ENCODE measurements around the gene ZNF207. TPM values are rescaled to one million over a fixed set of nuclear protein-coding genes. Genes with fewer than 3 reads are reported as not detected.
A peak's percentile ranks its signal among the peaks of the same experiment; 100 is the strongest.

The ZNF207 gene
- total and polyA plus RNA-seq, 4 donors = 38.3 to 142 (median 56.8) TPM

DNA sequence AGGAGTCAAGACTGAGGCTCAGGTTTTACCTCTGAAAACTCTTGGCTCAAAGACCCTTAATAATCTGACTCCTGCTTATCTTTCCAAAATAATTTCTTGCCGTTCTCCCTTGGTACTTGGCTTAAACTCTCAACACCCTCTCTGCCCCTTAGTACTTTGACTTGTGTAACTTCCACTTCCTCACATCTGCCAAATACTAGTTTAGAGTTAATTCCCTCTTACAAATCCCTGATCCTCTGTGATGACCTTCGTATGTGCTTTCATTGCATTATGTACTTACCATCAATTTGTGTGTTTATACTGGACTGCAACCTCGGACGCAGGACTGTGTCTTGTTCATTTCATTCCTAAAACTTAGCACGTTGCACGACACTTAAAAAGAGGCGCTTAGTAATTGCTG, 35.2 kb downstream of the ZNF207 start:
- H3K27me3 ChIP-seq (ENCODE audit: control insufficient read depth in 4 of 4, insufficient read depth in 4 of 4, low read length in 3 of 4) = no peaks in the 10 kb centered on the region
- no peak for DNase-seq (ENCODE audit: low spot score)
- TF ChIP-seq HNF4A (conservative IDR thresholded peaks at IDR 0.05) (peak; percentile 7 to 15), TAF1 (conservative IDR thresholded peaks at IDR 0.05) (no peak), RXRA (IDR thresholded peaks at IDR 0.05) (peak in 1 of 2 donors; percentile 28)
- H3K4me1 ChIP-seq (ENCODE audit: control insufficient read depth in 4 of 4, insufficient read depth in 4 of 4, low read length in 3 of 4) = peaks cover 3 to 10% (median 6%) of the 10 kb centered on the region in 4 donors
- no peak overlapping the region for H3K4me3 ChIP-seq (ENCODE audit: low read depth in 1 of 3, low read length in 3 of 3)
- 52% methylated on average over 7 of the region's 7 CpGs for WGBS
- no peak overlapping the region for H3K9ac ChIP-seq (ENCODE audit: low read depth in 1 of 2, low read length in 2 of 2)
- H3K27ac ChIP-seq (ENCODE audit: low read depth in 1 of 2, low read length in 2 of 2) = no peak overlapping the region
- peaks cover 3 to 13% (median 12%) of the 10 kb centered on the region in 4 donors for H3K36me3 ChIP-seq (ENCODE audit: control insufficient read depth in 4 of 4, insufficient read depth in 3 of 4, low read depth in 1 of 4, low read length in 3 of 4)
- no peaks in the 10 kb centered on the region for H3K9me3 ChIP-seq (ENCODE audit: control insufficient read depth in 4 of 4, low read length in 3 of 4)

DNA sequence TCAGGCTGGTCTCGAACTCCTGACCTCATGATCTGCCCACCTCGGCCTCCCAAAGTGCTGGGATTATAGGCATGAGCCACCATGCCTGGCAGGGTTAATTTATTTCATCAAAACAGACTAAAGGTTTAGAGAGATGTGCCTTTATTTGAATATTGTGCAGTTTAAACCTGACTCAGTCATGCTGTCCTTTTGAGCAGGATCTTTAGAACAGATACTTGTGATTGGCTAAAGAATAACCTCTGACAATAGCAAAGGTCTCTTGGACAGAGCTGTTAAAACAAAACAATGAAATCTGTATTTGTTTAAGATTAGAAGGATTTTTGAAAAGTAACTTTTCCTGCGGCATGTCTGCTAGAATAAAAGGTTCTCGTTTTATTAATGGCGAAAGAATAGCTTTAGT, 36.0 kb downstream of the ZNF207 start:
- Histone ChIP-seq H3K27me3 (ENCODE audit: control insufficient read depth in 4 of 4, insufficient read depth in 4 of 4, low read length in 3 of 4) (no peaks in the 10 kb centered on the region), H3K9ac (ENCODE audit: low read depth in 1 of 2, low read length in 2 of 2) (no peak overlapping the region), H3K9me3 (ENCODE audit: control insufficient read depth in 4 of 4, low read length in 3 of 4) (no peaks in the 10 kb centered on the region), H3K4me1 (ENCODE audit: control insufficient read depth in 4 of 4, insufficient read depth in 4 of 4, low read length in 3 of 4) (peaks cover 3 to 10% (median 6%) of the 10 kb centered on the region in 4 donors), H3K36me3 (ENCODE audit: control insufficient read depth in 4 of 4, insufficient read depth in 3 of 4, low read depth in 1 of 4, low read length in 3 of 4) (peaks cover 3 to 11% (median 10%) of the 10 kb centered on the region in 4 donors), H3K4me3 (ENCODE audit: low read depth in 1 of 3, low read length in 3 of 3) (no peak overlapping the region), H3K27ac (ENCODE audit: low read depth in 1 of 2, low read length in 2 of 2) (no peak overlapping the region)
- WGBS = 62% methylated on average over 5 of the region's 5 CpGs
- TF ChIP-seq GABPA (IDR thresholded peaks at IDR 0.05 in 1 of 2, conservative IDR thresholded peaks at IDR 0.05 in 1 of 2) (no peak), HNF4A (conservative IDR thresholded peaks at IDR 0.05) (peak in 1 of 2 donors; percentile 44), RAD21 (IDR thresholded peaks at IDR 0.05) (no peak), YY1 (IDR thresholded peaks at IDR 0.05) (no peak)
- TF ChIP-seq, protein P1, sequence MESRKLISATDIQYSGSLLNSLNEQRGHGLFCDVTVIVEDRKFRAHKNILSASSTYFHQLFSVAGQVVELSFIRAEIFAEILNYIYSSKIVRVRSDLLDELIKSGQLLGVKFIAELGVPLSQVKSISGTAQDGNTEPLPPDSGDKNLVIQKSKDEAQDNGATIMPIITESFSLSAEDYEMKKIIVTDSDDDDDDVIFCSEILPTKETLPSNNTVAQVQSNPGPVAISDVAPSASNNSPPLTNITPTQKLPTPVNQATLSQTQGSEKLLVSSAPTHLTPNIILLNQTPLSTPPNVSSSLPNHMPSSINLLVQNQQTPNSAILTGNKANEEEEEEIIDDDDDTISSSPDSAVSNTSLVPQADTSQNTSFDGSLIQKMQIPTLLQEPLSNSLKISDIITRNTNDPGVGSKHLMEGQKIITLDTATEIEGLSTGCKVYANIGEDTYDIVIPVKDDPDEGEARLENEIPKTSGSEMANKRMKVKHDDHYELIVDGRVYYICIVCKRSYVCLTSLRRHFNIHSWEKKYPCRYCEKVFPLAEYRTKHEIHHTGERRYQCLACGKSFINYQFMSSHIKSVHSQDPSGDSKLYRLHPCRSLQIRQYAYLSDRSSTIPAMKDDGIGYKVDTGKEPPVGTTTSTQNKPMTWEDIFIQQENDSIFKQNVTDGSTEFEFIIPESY (IDR thresholded peaks at IDR 0.05) = no peak
- DNase-seq (ENCODE audit: low spot score) = no peak

DNA sequence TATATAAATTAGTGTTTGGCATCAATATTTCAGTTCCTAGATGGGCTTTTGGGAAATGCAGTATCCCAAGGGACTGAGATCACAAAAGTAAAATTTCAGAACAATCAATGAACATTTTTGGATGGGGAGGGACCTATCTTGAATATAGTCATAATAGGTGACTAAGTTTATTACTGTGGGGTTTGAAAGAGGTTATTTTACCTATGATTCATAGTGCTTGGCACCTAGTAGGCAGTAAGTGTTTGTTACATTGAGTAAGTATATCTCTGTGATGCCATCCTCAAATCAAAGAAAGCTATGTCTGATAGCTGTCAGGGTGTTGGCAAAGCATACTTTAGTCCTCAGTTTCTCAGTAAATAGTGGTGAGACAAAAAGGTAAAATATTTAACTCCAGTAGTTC, 36.9 kb downstream of the ZNF207 start:
- no peak for DNase-seq (ENCODE audit: low spot score)
- H3K27ac ChIP-seq (ENCODE audit: low read depth in 1 of 2, low read length in 2 of 2) = no peak overlapping the region
- no peak overlapping the region for H3K9ac ChIP-seq (ENCODE audit: low read depth in 1 of 2, low read length in 2 of 2)
- H3K9me3 ChIP-seq (ENCODE audit: control insufficient read depth in 4 of 4, low read length in 3 of 4) = no peaks in the 10 kb centered on the region
- H3K36me3 ChIP-seq (ENCODE audit: control insufficient read depth in 4 of 4, insufficient read depth in 3 of 4, low read depth in 1 of 4, low read length in 3 of 4) = peaks cover 3 to 10% (median 6%) of the 10 kb centered on the region in 4 donors
- no peak overlapping the region for H3K4me3 ChIP-seq (ENCODE audit: low read depth in 1 of 3, low read length in 3 of 3)
- peaks cover 3 to 10% (median 6%) of the 10 kb centered on the region in 4 donors for H3K4me1 ChIP-seq (ENCODE audit: control insufficient read depth in 4 of 4, insufficient read depth in 4 of 4, low read length in 3 of 4)
- no peaks in the 10 kb centered on the region for H3K27me3 ChIP-seq (ENCODE audit: control insufficient read depth in 4 of 4, insufficient read depth in 4 of 4, low read length in 3 of 4)
- TF ChIP-seq JUND (IDR thresholded peaks at IDR 0.05) (no peak), TAF1 (conservative IDR thresholded peaks at IDR 0.05) (no peak), SP1 (IDR thresholded peaks at IDR 0.05) (no peak), EGR1 (IDR thresholded peaks at IDR 0.05; ENCODE audit: low read depth in 2 of 2) (no peak), RXRA (IDR thresholded peaks at IDR 0.05) (no peak), NR2F2 (IDR thresholded peaks at IDR 0.05) (no peak), GABPA (IDR thresholded peaks at IDR 0.05 in 1 of 2, conservative IDR thresholded peaks at IDR 0.05 in 1 of 2) (no peak), HNF4A (conservative IDR thresholded peaks at IDR 0.05) (no peak), HNF4G (IDR thresholded peaks at IDR 0.05) (no peak), FOXA1 (IDR thresholded peaks at IDR 0.05) (no peak), YY1 (IDR thresholded peaks at IDR 0.05) (no peak), FOXA2 (IDR thresholded peaks at IDR 0.05) (no peak), RAD21 (IDR thresholded peaks at IDR 0.05) (no peak)
- TF ChIP-seq, protein P2, sequence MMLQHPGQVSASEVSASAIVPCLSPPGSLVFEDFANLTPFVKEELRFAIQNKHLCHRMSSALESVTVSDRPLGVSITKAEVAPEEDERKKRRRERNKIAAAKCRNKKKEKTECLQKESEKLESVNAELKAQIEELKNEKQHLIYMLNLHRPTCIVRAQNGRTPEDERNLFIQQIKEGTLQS (IDR thresholded peaks at IDR 0.05) = no peak
- TF ChIP-seq, protein P1 (IDR thresholded peaks at IDR 0.05) = no peak
- TF ChIP-seq, protein P3, sequence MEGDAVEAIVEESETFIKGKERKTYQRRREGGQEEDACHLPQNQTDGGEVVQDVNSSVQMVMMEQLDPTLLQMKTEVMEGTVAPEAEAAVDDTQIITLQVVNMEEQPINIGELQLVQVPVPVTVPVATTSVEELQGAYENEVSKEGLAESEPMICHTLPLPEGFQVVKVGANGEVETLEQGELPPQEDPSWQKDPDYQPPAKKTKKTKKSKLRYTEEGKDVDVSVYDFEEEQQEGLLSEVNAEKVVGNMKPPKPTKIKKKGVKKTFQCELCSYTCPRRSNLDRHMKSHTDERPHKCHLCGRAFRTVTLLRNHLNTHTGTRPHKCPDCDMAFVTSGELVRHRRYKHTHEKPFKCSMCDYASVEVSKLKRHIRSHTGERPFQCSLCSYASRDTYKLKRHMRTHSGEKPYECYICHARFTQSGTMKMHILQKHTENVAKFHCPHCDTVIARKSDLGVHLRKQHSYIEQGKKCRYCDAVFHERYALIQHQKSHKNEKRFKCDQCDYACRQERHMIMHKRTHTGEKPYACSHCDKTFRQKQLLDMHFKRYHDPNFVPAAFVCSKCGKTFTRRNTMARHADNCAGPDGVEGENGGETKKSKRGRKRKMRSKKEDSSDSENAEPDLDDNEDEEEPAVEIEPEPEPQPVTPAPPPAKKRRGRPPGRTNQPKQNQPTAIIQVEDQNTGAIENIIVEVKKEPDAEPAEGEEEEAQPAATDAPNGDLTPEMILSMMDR (IDR thresholded peaks at IDR 0.05; ENCODE audit: low read depth, low read length, missing input control) = no peak
- TF ChIP-seq, protein P4, sequence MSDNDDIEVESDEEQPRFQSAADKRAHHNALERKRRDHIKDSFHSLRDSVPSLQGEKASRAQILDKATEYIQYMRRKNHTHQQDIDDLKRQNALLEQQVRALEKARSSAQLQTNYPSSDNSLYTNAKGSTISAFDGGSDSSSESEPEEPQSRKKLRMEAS (IDR thresholded peaks at IDR 0.05) = no peak
- TF ChIP-seq, protein P5, sequence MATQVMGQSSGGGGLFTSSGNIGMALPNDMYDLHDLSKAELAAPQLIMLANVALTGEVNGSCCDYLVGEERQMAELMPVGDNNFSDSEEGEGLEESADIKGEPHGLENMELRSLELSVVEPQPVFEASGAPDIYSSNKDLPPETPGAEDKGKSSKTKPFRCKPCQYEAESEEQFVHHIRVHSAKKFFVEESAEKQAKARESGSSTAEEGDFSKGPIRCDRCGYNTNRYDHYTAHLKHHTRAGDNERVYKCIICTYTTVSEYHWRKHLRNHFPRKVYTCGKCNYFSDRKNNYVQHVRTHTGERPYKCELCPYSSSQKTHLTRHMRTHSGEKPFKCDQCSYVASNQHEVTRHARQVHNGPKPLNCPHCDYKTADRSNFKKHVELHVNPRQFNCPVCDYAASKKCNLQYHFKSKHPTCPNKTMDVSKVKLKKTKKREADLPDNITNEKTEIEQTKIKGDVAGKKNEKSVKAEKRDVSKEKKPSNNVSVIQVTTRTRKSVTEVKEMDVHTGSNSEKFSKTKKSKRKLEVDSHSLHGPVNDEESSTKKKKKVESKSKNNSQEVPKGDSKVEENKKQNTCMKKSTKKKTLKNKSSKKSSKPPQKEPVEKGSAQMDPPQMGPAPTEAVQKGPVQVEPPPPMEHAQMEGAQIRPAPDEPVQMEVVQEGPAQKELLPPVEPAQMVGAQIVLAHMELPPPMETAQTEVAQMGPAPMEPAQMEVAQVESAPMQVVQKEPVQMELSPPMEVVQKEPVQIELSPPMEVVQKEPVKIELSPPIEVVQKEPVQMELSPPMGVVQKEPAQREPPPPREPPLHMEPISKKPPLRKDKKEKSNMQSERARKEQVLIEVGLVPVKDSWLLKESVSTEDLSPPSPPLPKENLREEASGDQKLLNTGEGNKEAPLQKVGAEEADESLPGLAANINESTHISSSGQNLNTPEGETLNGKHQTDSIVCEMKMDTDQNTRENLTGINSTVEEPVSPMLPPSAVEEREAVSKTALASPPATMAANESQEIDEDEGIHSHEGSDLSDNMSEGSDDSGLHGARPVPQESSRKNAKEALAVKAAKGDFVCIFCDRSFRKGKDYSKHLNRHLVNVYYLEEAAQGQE (IDR thresholded peaks at IDR 0.05) = no peak
